CD4-positive, alpha-beta T cell (primary cell): ENCODE data around the gene NUP58. TPM values are rescaled to one million over a fixed set of nuclear protein-coding genes. Genes with fewer than 3 reads are reported as not detected.
"Not testable (repeated sequence)": the region's sequence is repeated elsewhere in the genome, so short reads cannot be mapped to it uniquely, and the experiment has no call there.

ENCODE experiments used
- ATAC-seq: fragments of 200-7000 bp; cut with Tn5 transposase; one replicate; pipeline ENCODE4 v1.10.0; 2022; ENCODE audit warnings: mild to moderate bottlenecking; ENCODE audit not compliant: poor library complexity
- CTCF ChIA-PET: fragments of 350-600 bp; sonication (Branson Sonifier 250); formaldehyde crosslinking; loops from one replicate; lab custom pipeline; 2021; ENCODE audit warnings: antibody characterized with exemption, inconsistent platforms; lab: Charles Lee
- POLR2A ChIA-PET: fragments of 350-600 bp; sonication (Branson Sonifier 250); formaldehyde crosslinking; loops from one replicate; lab custom pipeline; 2021; ENCODE audit warnings: antibody characterized with exemption, inconsistent platforms; lab: Charles Lee
- DNase-seq, 14 experiments: peaks; one replicate each; pipeline ENCODE4 v3.0.0-alpha.2; 2013 to 2020; ENCODE audit warnings: mixed read lengths in 2 of 14
- H3K27ac ChIP-seq, 2 donors: one replicate each; pipeline versions ENCODE4 v1.5.1 to v1.7.0; 2013; ENCODE audit warnings: low read length in 2 of 2, low read depth in 1 of 2, mild to moderate bottlenecking in 1 of 2
- H3K27me3 ChIP-seq, 2 experiments: 1 replicate in 1 of 2; 2 replicates in 1 of 2; pipeline versions ENCODE4 v1.6.1 to v1.7.0; 2013; ENCODE audit warnings: low read length in 2 of 2, control low read depth in 1 of 2, mild to moderate bottlenecking in 1 of 2, moderate library complexity in 1 of 2; ENCODE audit not compliant: insufficient read depth in 2 of 2, control insufficient read depth in 1 of 2
- H3K36me3 ChIP-seq: one replicate; pipeline ENCODE4 v1.6.1; 2013; ENCODE audit warnings: low read length, control low read depth; ENCODE audit not compliant: insufficient read depth
- H3K4me1 ChIP-seq: one replicate; pipeline ENCODE4 v1.6.1; 2013; ENCODE audit warnings: low read length, control low read depth; ENCODE audit not compliant: insufficient read depth
- H3K4me3 ChIP-seq: one replicate; pipeline ENCODE4 v1.5.1; 2013; ENCODE audit warnings: mild to moderate bottlenecking, low read length, moderate library complexity
- H3K9me3 ChIP-seq, 2 experiments: 1 replicate in 1 of 2; 2 replicates in 1 of 2; pipeline versions ENCODE4 v1.6.1 to v1.7.0; 2013; ENCODE audit warnings: low read length in 2 of 2, mild to moderate bottlenecking in 2 of 2, control low read depth in 1 of 2, moderate library complexity in 1 of 2; ENCODE audit not compliant: control insufficient read depth in 1 of 2, insufficient read depth in 1 of 2
- H3K27ac Mint-ChIP-seq: one replicate; pipeline ENCODE4 v1.8.0; 2020; ENCODE audit warnings: mixed read lengths
- H3K27me3 Mint-ChIP-seq: one replicate; pipeline ENCODE4 v1.8.0; 2021; ENCODE audit warnings: mixed read lengths
- H3K36me3 Mint-ChIP-seq: one replicate; pipeline ENCODE4 v1.8.0; 2021; ENCODE audit warnings: low read depth, mixed read lengths
- H3K4me1 Mint-ChIP-seq: one replicate; pipeline ENCODE4 v1.8.0; 2021; ENCODE audit warnings: low read depth, mixed read lengths
- H3K4me3 Mint-ChIP-seq: one replicate; pipeline ENCODE4 v1.8.0; 2020; ENCODE audit warnings: mild to moderate bottlenecking, mixed read lengths
- H3K9me3 Mint-ChIP-seq: one replicate; pipeline ENCODE4 v1.8.0; 2020; ENCODE audit warnings: mixed read lengths
- CTCF ChIP-seq: fragments of 200-600 bp; IDR thresholded peaks from one replicate; pipeline ENCODE4 v1.8.0; 2022; ENCODE audit warnings: antibody characterized with exemption, mild to moderate bottlenecking
- intact Hi-C, 2 experiments: fragments of 100-400 bp; cut with DNase I in 1 of 2; cut with micrococcal nuclease in 1 of 2; formaldehyde crosslinking; loops; one replicate each; pipeline versions ENCODE4 v1.15.1 to v1.9.0; 2023 to 2025; cut with DNase I, micrococcal nuclease
- total RNA-seq, 174 experiments: library from RNA in 2 of 174; stranded (reverse) in 2 of 174; gene quantifications; one replicate each; pipeline ENCODE4 v1.2.3 and lab custom pipeline; 2021 to 2026

NUP58 gene
- total RNA-seq, 2 experiments from 2014 or later: 56.5 to 60.9 TPM

GRCh38 chr13:25306671-25307464 lies 5.4 kb downstream of the NUP58 start:
- no peak for DNase-seq
- Histone ChIP-seq H3K36me3 (peaks cover 39% of the 10 kb centered on the region), H3K27ac (no peak overlapping the region), H3K4me3 (no peak overlapping the region), H3K4me1 (peaks cover 17% of the 10 kb centered on the region), H3K27me3 (no peaks in the 10 kb centered on the region), H3K9me3 (no peaks in the 10 kb centered on the region)
- H3K4me1 Mint-ChIP-seq: peaks cover 48% of the 10 kb centered on the region
- no peaks in the 10 kb centered on the region for H3K27me3 Mint-ChIP-seq
- H3K9me3 Mint-ChIP-seq: no peaks in the 10 kb centered on the region
- TF ChIP-seq CTCF: no peak
- H3K27ac Mint-ChIP-seq: peak overlapping the region; percentile 22
- H3K4me3 Mint-ChIP-seq: no peak overlapping the region
- intact Hi-C loops: loop anchor here in 1 of 2 experiments (10.0 kb wide), 2 partner anchors 1932 to 1948 kb away; partner anchors contain the start of gene RPL21
- no peak for ATAC-seq
- H3K36me3 Mint-ChIP-seq: peaks cover 74% of the 10 kb centered on the region
- ChIA-PET POLR2A (no interaction called here), CTCF (interaction anchor here (0.7 kb wide), 1 partner anchor 11 kb away, joined by 3 read pairs; no protein-coding TSS in a partner anchor)

GRCh38 chr13:25310891-25311290 lies 9.5 kb downstream of the NUP58 start:
- no peak for TF ChIP-seq CTCF
- no peak overlapping the region for H3K27ac Mint-ChIP-seq
- H3K36me3 ChIP-seq: peaks cover 70% of the 10 kb centered on the region
- no peaks in the 10 kb centered on the region for H3K27me3 Mint-ChIP-seq
- no peak overlapping the region for H3K27ac ChIP-seq
- H3K27me3 ChIP-seq: no peaks in the 10 kb centered on the region
- peaks cover 20% of the 10 kb centered on the region for H3K4me1 Mint-ChIP-seq
- ChIA-PET CTCF (no interaction called here), POLR2A (no interaction called here)
- H3K4me3 Mint-ChIP-seq: no peak overlapping the region
- intact Hi-C loops: no loop called here
- peaks cover 86% of the 10 kb centered on the region for H3K36me3 Mint-ChIP-seq
- no peak for ATAC-seq
- H3K4me3 ChIP-seq: no peak overlapping the region
- peaks cover 2% of the 10 kb centered on the region for H3K4me1 ChIP-seq
- no peaks in the 10 kb centered on the region for H3K9me3 ChIP-seq
- no peaks in the 10 kb centered on the region for H3K9me3 Mint-ChIP-seq
- DNase-seq: no peak

- H3K9me3 Mint-ChIP-seq, ATAC-seq, H3K27me3 ChIP-seq, H3K27ac ChIP-seq, intact Hi-C loops, H3K4me3 Mint-ChIP-seq, H3K27me3 Mint-ChIP-seq, H3K4me1 ChIP-seq, POLR2A ChIA-PET, H3K9me3 ChIP-seq, CTCF ChIA-PET, H3K27ac Mint-ChIP-seq, DNase-seq, H3K4me3 ChIP-seq: not testable (repeated sequence)
- peaks cover 11% of the 10 kb centered on the region for H3K4me1 Mint-ChIP-seq
- peaks cover 86% of the 10 kb centered on the region for H3K36me3 Mint-ChIP-seq
- H3K36me3 ChIP-seq: peaks cover 81% of the 10 kb centered on the region
Observed at GRCh38 chr13:25318946-25319345, 17.5 kb downstream of the NUP58 start.
